Calu3 (cell line): ENCODE data around the gene PAF1. TPM values are rescaled to one million over a fixed set of nuclear protein-coding genes. Genes with fewer than 3 reads are reported as not detected.

Experiments used
- BruUV-seq: library from RNA; stranded (reverse); fragments of 400-500 nt; replicated peaks from 2 replicates; lab custom pipeline; 2021; lab: Mats Ljungman, UMichigan
- CTCF ChIA-PET: fragments of 300-600 bp; sonication (Branson Sonifier 250); formaldehyde crosslinking; loops from one replicate; lab custom pipeline; 2022; ENCODE audit warnings: antibody characterized with exemption; lab: Charles Lee
- DNase-seq: peaks from one replicate; pipeline ENCODE4 v3.0.0; 2022
- H3K27ac Mint-ChIP-seq: one replicate; pipeline ENCODE4 v1.8.0; 2022; ENCODE audit warnings: mixed read lengths; ENCODE audit not compliant: unreplicated experiment
- H3K27me3 Mint-ChIP-seq: one replicate; pipeline ENCODE4 v1.8.0; 2022; ENCODE audit warnings: mixed read lengths; ENCODE audit not compliant: unreplicated experiment
- H3K36me3 Mint-ChIP-seq: one replicate; pipeline ENCODE4 v1.8.0; 2022; ENCODE audit warnings: mild to moderate bottlenecking, moderate library complexity, mixed read lengths; ENCODE audit not compliant: insufficient read depth, unreplicated experiment
- H3K4me1 Mint-ChIP-seq: one replicate; pipeline ENCODE4 v1.8.0; 2022; ENCODE audit warnings: mild to moderate bottlenecking, low read depth, mixed read lengths; ENCODE audit not compliant: unreplicated experiment
- H3K4me3 Mint-ChIP-seq: one replicate; pipeline ENCODE4 v1.8.0; 2022; ENCODE audit warnings: mild to moderate bottlenecking, low read depth, moderate library complexity, mixed read lengths; ENCODE audit not compliant: unreplicated experiment
- H3K9me3 Mint-ChIP-seq: one replicate; pipeline ENCODE4 v1.8.0; 2022; ENCODE audit warnings: low read depth, mixed read lengths; ENCODE audit not compliant: unreplicated experiment
- CTCF ChIP-seq: fragments of 200-600 bp; IDR thresholded peaks from one replicate; pipeline ENCODE4 v1.8.0; 2022; ENCODE audit warnings: antibody characterized with exemption; ENCODE audit not compliant: unreplicated experiment
- intact Hi-C: fragments of 100-400 bp; cut with micrococcal nuclease; formaldehyde crosslinking; loops from one replicate; pipeline ENCODE4 v1.10.0; 2022; ENCODE audit not compliant: unreplicated experiment
- total RNA-seq: library from RNA; stranded (reverse); gene quantifications from 2 replicates; pipeline ENCODE4 v1.2.3, GENCODE V29; 2022

The PAF1 gene
- total RNA-seq, 1 experiment from 2014 or later, result 64.3 TPM

GRCh38 chr19:39351537-39352064, 39.3 kb downstream of the PAF1 start:
- Mint-ChIP-seq H3K27me3 (no peaks in the 10 kb centered on the region), H3K4me3 (no peak overlapping the region), H3K4me1 (peaks cover 12% of the 10 kb centered on the region), H3K27ac (no peak overlapping the region), H3K36me3 (peaks cover 32% of the 10 kb centered on the region), H3K9me3 (no peaks in the 10 kb centered on the region)
- intact Hi-C loops, result no loop called here
- CTCF ChIA-PET, result no interaction called here
- DNase-seq, result no peak
- TF ChIP-seq CTCF, result no peak
- no TSS peak for BruUV-seq

DNA sequence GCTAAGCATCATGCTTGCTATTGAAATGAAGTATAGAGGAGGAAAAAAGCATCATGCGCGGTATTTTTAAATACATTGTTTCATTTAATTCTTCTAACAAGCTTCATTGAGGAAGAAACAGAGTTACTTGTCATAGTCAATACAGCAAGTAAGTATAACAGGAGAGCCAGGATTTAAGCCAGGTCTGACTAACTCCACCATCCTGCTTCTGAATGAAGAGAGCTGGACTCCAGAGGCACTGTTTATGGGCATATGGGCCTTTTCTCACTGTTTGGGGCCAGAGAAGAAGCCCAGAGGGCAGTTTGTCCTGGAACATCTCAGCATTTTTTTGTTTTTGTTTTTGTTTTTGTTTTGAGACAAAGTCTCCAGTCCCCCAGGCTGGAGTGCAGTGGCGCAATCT, 40.8 kb downstream of the PAF1 start:
- no peak for DNase-seq
- BruUV-seq, result no TSS peak
- Mint-ChIP-seq H3K4me1 (peaks cover 22% of the 10 kb centered on the region), H3K4me3 (no peak overlapping the region), H3K27ac (no peak overlapping the region), H3K27me3 (no peaks in the 10 kb centered on the region), H3K9me3 (no peaks in the 10 kb centered on the region), H3K36me3 (peaks cover 22% of the 10 kb centered on the region)
- intact Hi-C loops, result no loop called here
- TF ChIP-seq CTCF, result no peak
- CTCF ChIA-PET, result interaction anchor here (0.7 kb wide), 1 partner anchor 1506 kb away, joined by 4 read pairs; no protein-coding TSS in a partner anchor

DNA sequence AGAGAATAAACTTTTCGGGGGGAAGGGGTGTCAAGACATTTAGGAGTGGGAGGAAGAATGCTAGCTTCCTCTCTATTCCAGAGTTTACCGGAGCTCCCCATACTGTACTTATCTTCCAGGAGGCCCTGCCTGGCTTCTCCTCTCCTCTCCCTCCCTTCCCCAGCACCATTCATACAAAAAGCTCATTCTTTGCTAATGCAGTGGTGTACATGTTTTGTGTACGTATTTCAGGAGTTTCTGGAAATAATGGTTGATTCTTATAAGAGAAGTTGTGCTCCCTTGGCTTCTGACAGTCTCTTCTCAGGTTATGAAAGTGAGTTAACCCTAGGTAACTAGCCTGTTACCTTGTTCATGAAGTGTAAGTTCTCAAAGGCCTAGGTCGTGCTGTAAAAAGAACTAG, 41.6 kb downstream of the PAF1 start:
- Mint-ChIP-seq H3K27me3 (no peaks in the 10 kb centered on the region), H3K27ac (no peak overlapping the region), H3K36me3 (peaks cover 22% of the 10 kb centered on the region), H3K4me3 (no peak overlapping the region), H3K9me3 (no peaks in the 10 kb centered on the region), H3K4me1 (peaks cover 30% of the 10 kb centered on the region)
- BruUV-seq, result no TSS peak
- DNase-seq, result no peak
- CTCF ChIA-PET, result interaction anchor here (0.7 kb wide), 1 partner anchor 13 kb away, joined by 3 read pairs; no protein-coding TSS in a partner anchor
- no peak for TF ChIP-seq CTCF
- intact Hi-C loops, result no loop called here

DNA sequence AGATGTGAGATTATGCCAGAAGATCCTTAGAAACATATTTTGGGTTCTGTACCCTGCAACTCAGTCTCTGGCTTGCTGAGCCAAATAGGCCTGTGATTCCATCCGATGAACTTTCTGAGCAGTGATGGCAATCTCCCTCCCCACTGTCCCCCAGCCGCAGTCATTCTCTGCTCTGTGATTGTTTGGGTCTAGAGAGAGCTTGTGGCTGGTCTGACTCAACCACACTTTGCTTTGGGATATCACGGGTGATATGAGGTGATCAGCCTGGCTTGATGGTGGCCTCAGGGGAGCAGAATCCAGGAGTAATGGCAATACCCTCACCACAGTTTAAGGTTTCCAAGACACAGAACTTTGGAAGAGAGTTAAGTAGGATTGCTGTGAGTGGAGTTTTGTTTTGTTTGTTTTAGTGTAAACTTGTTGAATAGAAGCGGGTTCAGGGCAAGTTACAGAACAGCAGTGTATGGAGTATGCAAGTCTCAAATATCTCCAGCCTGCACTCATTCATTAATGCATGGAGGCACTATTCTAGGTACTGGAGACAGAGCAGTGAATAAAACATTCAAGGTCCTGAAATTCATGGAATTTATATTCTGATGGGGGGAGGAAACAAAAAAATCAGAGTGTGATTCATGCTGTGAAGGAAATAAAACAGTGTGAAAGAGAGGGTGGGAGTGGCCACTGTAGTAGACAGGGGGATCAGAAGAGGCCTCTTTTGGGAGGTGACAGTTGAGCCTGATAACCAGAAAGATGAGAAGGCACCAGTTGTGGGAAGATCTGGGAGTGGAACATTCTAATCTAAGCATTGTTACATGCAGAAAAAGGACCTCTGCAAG, 43.4 kb downstream of the PAF1 start:
- DNase-seq, result no peak
- Mint-ChIP-seq H3K27me3 (no peaks in the 10 kb centered on the region), H3K4me1 (peaks cover 44% of the 10 kb centered on the region), H3K27ac (no peak overlapping the region), H3K36me3 (peaks cover 30% of the 10 kb centered on the region), H3K9me3 (no peaks in the 10 kb centered on the region), H3K4me3 (no peak overlapping the region)
- BruUV-seq, result no TSS peak
- intact Hi-C loops, result no loop called here
- CTCF ChIA-PET, result no interaction called here
- TF ChIP-seq CTCF, result no peak
